Ascending aorta (tissue), 2 donors: ENCODE measurements around the gene MCUB. TPM values are rescaled to one million over a fixed set of nuclear protein-coding genes. Genes with fewer than 3 reads are reported as not detected.

ENCODE experiments used
- DNase-seq, 2 donors: peaks; one replicate each; pipeline ENCODE4 v3.0.0-alpha.2; 2019; ENCODE audit warnings: low spot score in 2 of 2
- H3K27ac ChIP-seq, 2 donors: fragments of 200-600 bp; sonication (generic); one replicate each; pipeline ENCODE4 v1.5.1; 2016 to 2017; ENCODE audit warnings: mild to moderate bottlenecking in 1 of 2
- H3K27me3 ChIP-seq: fragments of 200-600 bp; sonication (generic); one replicate; pipeline ENCODE4 v1.5.1; 2017
- H3K36me3 ChIP-seq, 2 donors: fragments of 200-600 bp; sonication (generic); one replicate each; pipeline ENCODE4 v1.5.1; 2016
- H3K4me1 ChIP-seq, 2 donors: fragments of 200-600 bp; sonication (generic); one replicate each; pipeline ENCODE4 v1.5.1; 2016 to 2017; ENCODE audit warnings: mild to moderate bottlenecking in 1 of 2
- H3K4me3 ChIP-seq, 2 donors: fragments of 200-600 bp; sonication (generic); one replicate each; pipeline ENCODE4 v1.5.1; 2016 to 2017; ENCODE audit warnings: mild to moderate bottlenecking in 1 of 2
- H3K9me3 ChIP-seq, 2 donors: fragments of 200-600 bp; sonication (generic); one replicate each; pipeline ENCODE4 v1.5.1; 2016
- CTCF ChIP-seq, 3 experiments: fragments of 200-600 bp in 2 of 3; fragments of 450-650 bp in 1 of 3; sonication (generic) in 2 of 3; IDR thresholded peaks; one replicate each; pipeline ENCODE4 v1.5.1; 2016 to 2019; ENCODE audit warnings: antibody characterized with exemption in 3 of 3, mild to moderate bottlenecking in 1 of 3, moderate library complexity in 1 of 3
- intact Hi-C: fragments of 100-400 bp; cut with DNase I; formaldehyde crosslinking; loops from one replicate; pipeline ENCODE4 v1.15.1; 2023
- total RNA-seq: library from RNA; depleted of rRNA; stranded (reverse); fragments of >200 nt; gene quantifications from one replicate; pipeline ENCODE4 v1.1.0, GENCODE V29; 2016

The MCUB gene
- total RNA-seq, 1 donor from 2014 or later: 430 TPM

DNA sequence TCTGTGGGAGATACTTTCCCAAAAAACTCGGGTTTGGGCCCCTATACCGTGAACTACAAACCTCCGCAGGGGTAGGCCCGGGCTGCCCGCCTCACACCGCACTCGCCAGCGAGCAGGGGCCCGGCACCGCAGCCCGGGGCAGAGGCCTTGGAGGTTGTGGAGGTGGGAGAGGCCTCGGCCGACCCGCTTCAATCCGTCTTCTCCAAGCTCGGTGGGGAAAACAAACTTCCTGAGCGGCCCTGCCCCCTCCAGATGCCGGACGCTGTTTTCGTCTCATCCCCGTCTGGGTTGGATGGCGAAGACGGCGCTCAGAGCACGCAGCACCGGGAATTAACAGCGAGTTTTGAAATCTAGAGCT lies 442 bp upstream of the MCUB start:
- intact Hi-C loops: no loop called here
- no peaks in the 10 kb centered on the region for H3K27me3 ChIP-seq
- no peaks in the 10 kb centered on the region for H3K9me3 ChIP-seq
- peak in 1 of 2 donors; percentile 65 for DNase-seq
- no peak for TF ChIP-seq CTCF (IDR thresholded peaks at IDR 0.05)
- no peaks in the 10 kb centered on the region for H3K36me3 ChIP-seq
- peak overlapping the region; percentile 71 to 76 for H3K27ac ChIP-seq
- peaks cover 0 to 3% of the 10 kb centered on the region in 2 donors for H3K4me1 ChIP-seq
- H3K4me3 ChIP-seq: peak overlapping the region; percentile 66 to 93

DNA sequence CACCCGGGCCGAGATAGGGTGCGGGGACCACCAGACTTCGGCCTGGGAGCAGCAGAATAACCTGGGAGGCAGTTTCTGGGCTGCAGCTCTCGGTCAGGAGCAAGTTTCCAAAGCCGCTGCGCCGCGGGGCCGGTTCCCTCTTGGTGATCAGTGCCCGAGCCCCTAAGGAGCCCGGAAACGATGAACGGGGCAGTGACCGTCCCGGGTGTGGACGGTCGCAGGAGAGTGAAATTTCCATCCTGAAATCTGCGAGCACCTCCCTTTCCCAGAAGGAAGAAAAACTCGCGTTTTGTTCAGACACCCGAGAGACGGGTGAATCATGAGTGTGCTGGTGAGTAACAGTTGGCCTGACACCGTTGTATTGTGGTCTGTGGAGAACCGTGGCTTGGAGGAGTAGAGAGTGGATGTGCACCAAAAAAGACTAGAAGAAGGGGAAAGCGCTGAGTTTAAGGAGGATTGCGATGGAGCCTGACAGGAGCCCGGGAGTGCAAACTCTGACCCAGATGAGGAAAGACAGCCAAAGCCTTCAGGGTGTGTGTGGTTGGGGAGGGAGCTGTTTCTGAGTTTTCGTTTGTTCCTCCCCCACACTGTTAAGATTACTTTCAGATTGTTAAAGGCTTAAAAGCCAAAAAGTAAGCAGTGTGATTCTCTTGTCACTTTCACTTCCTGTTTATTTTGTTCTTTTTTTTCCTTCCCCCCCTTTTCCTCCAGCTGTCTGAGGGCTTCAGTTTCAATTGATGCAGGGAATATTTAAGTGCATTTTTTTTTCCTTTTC lies 828 bp downstream of the MCUB start:
- H3K27me3 ChIP-seq: no peaks in the 10 kb centered on the region

DNA sequence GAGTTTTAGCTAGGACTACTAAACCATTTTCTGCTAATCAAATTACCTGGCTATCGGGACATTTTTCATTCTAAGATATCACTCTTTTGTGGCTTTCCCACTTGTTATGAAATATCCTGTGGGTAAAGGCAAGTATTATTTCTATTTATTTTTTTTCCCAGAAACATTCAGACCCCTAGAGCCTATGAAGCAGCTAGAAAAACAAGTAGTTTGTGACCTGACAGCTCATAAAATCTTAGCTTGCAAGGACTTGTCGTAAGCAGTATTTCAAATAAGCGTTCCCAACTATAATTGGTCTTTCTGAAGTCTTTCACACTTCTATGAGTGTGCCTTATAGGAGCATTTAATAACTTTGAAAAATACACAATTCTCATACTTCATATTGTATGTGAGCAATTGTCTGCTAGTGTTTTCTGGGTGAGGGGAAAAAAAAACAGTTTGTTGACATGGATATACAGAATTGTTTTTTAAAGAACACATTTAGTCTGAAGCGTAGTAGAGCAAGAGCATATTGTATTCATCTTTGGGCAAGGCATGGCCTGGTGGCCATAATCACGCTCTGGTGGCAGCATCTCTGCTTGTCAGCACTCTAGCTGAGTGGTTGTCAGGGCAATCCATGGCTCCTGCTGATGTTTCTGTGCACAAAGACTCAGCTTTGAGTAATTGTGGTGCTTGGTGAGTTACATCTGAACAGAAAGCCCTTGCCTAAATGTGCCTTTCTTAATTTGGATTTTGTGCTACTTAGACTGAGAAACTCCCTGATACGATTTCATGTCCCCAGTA lies 2.6 kb downstream of the MCUB start:
- no peaks in the 10 kb centered on the region for H3K36me3 ChIP-seq
- H3K27ac ChIP-seq: no peak overlapping the region
- TF ChIP-seq CTCF (IDR thresholded peaks at IDR 0.05): no peak
- DNase-seq: no peak
- peaks cover 0 to 3% of the 10 kb centered on the region in 2 donors for H3K4me1 ChIP-seq
- intact Hi-C loops: loop anchor here (5.0 to 10.0 kb wide), 2 partner anchors 130 to 252 kb away; partner anchors contain the start of genes GAR1 and SEC24B
- H3K27me3 ChIP-seq: no peaks in the 10 kb centered on the region
- H3K9me3 ChIP-seq: no peaks in the 10 kb centered on the region
- no peak overlapping the region for H3K4me3 ChIP-seq

More for the DNA sequence above, 828 bp downstream of the MCUB start:
- H3K9me3 ChIP-seq: no peaks in the 10 kb centered on the region
- H3K4me1 ChIP-seq: peaks cover 0 to 3% of the 10 kb centered on the region in 2 donors
- intact Hi-C loops: loop anchor here (5.0 to 10.0 kb wide), 2 partner anchors 129 to 254 kb away; partner anchors contain the start of genes GAR1 and SEC24B
- peak in 1 of 2 donors; percentile 73 for DNase-seq
- TF ChIP-seq CTCF (IDR thresholded peaks at IDR 0.05): no peak
- H3K4me3 ChIP-seq: peak overlapping the region; percentile 66 to 93
- no peaks in the 10 kb centered on the region for H3K36me3 ChIP-seq
- peak overlapping the region; percentile 76 to 79 for H3K27ac ChIP-seq

GRCh38 chr4:109571494-109571893 lies 11.4 kb downstream of the MCUB start:
- no peak overlapping the region for H3K4me3 ChIP-seq
- no peaks in the 10 kb centered on the region for H3K4me1 ChIP-seq
- no peak for TF ChIP-seq CTCF (IDR thresholded peaks at IDR 0.05)
- no peak overlapping the region for H3K27ac ChIP-seq
- intact Hi-C loops: no loop called here
- H3K27me3 ChIP-seq: no peaks in the 10 kb centered on the region
- H3K9me3 ChIP-seq: peaks cover 0 to 11% of the 10 kb centered on the region in 2 donors
- no peak for DNase-seq
- H3K36me3 ChIP-seq: no peaks in the 10 kb centered on the region

DNA sequence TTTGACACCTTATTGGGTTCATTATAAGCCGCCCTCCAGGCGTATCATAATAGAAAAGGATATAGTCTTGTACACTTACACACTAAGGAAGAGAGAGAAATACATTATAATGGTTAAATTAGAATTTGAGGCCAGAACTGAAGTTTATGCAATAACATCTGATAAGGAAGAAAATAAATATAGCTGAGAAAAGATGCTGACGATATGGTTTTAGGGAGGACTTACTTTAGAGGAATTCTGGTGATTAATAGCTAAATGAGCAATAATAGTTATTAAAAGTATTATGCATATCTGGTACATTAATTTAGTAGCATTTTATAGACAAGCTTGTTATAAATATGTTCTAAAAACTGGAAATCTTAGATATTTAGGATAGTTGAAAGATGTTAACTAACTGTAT lies 12.1 kb downstream of the MCUB start:
- intact Hi-C loops: no loop called here
- Histone ChIP-seq H3K4me3 (no peak overlapping the region), H3K36me3 (no peaks in the 10 kb centered on the region), H3K4me1 (no peaks in the 10 kb centered on the region), H3K27me3 (no peaks in the 10 kb centered on the region), H3K27ac (no peak overlapping the region), H3K9me3 (peaks cover 0 to 11% of the 10 kb centered on the region in 2 donors)
- TF ChIP-seq CTCF (IDR thresholded peaks at IDR 0.05): no peak
- no peak for DNase-seq
